Astrocyte of the spinal cord (primary cell): ENCODE measurements around the gene UTP18.
A peak's percentile ranks its signal among the peaks of the same experiment; 100 is the strongest.
"Not testable (repeated sequence)": the region's sequence is repeated elsewhere in the genome, so short reads cannot be mapped to it uniquely, and the experiment has no call there.

Experiments
- DNase-seq: peaks from one replicate; pipeline ENCODE4 v3.0.0; 2011; ENCODE audit warnings: low read depth, low spot score
- H3K4me3 ChIP-seq: 2 replicates; pipeline ENCODE4 v1.5.1; 2011; ENCODE audit warnings: low read depth, mild to moderate bottlenecking, low read length, moderate library complexity
- CTCF ChIP-seq: IDR thresholded peaks from 2 replicates; pipeline ENCODE4 v1.5.1; 2012; ENCODE audit warnings: low read depth, mild to moderate bottlenecking, low read length, inconsistent platforms
- in situ Hi-C: cut with HindIII; loops from 2 replicates; pipeline ENCODE4 v1.10.0; 2017; ENCODE audit warnings: low sequenced_read_pairs

Gene UTP18

GRCh38 chr17:51258756-51259563, 1.4 kb upstream of the UTP18 start:
- no peak for TF ChIP-seq CTCF
- no peak for DNase-seq
- in situ Hi-C loops = no loop called here
- peak overlapping the region; percentile 84 for H3K4me3 ChIP-seq

- TF ChIP-seq CTCF = no peak
- peak; percentile 98 for DNase-seq
- H3K4me3 ChIP-seq = peak within 1 kb of the TSS; percentile 84
- in situ Hi-C loops = no loop called here
Measured at GRCh38 chr17:51259564-51260236, 646 bp upstream of the UTP18 start, which contains the start of gene MBTD1. MBTD1 (minus strand) TSS chr17:51260049; CDS start chr17:51225161, 34,888 bp downstream.

GRCh38 chr17:51261024-51261963, 948 bp downstream of the UTP18 start:
- DNase-seq = no peak
- in situ Hi-C loops = no loop called here

GRCh38 chr17:51263006-51263405, 2.7 kb downstream of the UTP18 start:
- H3K4me3 ChIP-seq = no peak overlapping the region
- in situ Hi-C loops = no loop called here
- DNase-seq = no peak
- TF ChIP-seq CTCF = no peak

More at GRCh38 chr17:51261024-51261963, 948 bp downstream of the UTP18 start:
- TF ChIP-seq CTCF = no peak
- peak overlapping the region; percentile 84 for H3K4me3 ChIP-seq

GRCh38 chr17:51264466-51264865, 4.1 kb downstream of the UTP18 start:
- in situ Hi-C loops = not testable (repeated sequence)

DNA sequence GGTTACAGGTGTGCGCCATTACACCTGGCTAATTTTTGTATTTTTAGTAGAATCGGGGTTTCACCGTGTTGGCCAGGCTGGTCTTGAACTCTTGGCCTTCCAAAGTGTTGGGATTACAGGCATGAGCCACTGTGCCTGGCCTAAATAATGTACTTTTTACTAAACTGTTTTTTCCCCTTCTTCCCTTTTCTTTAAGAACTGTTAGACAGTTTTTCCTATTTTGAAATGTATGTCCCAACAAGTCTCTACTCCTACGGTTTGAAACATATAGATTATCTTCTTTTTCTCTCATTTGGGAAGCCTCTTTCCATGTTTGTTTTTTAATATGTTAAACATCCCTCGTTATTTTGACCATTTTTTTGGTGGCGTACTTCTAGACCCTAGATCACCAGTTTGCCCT, 9.6 kb downstream of the UTP18 start:
- no peak overlapping the region for H3K4me3 ChIP-seq
- in situ Hi-C loops = no loop called here
- no peak for DNase-seq
- no peak for TF ChIP-seq CTCF

More at GRCh38 chr17:51264466-51264865, 4.1 kb downstream of the UTP18 start:
- not testable (repeated sequence) for DNase-seq, H3K4me3 ChIP-seq
